SKM-1 treated with dmso at 0.1 percent for 144 hours (cell line): ENCODE results near the gene MUC5B.
A peak's percentile ranks its signal among the peaks of the same experiment; 100 is the strongest.

ENCODE experiments used
- DNase-seq: peaks from one replicate; lab custom pipeline; 2025; ENCODE audit not compliant: unreplicated experiment; lab: John Stamatoyannopoulos, UW

Gene MUC5B

DNA sequence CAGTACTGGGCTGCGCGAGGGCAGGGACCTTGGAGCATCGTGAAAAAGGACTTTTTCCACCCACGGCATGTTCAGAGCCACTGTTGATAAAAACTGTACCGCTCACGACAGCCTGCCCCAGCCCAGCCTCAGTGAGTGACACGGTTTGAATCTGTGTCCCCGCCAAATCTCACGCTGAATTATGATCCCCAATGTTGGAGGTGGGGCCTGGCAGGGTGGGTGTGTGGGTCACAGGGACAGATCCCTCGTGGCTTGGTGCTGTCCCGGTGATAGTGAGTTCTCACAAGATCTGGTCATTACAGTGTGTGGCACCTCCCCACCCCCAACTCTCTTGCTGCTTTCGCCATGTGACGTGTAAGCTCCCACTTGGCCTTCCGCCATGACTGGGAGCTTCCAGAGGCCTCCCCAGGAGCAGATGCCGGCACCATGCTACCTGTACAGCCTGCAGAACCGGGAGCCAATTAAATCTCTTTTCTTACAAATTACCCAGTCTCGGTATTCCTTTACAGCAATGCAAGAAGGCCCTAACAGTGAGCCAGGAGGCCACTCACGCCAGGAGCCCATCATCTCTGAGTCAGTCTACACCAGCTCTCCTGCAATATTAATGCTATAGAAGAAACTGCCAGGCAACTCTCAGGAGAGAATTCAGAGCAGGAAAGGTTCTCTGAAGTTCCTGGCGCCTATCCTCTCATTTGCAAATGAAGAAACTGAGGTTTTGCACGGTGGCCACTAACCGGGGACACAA is 85.3 kb downstream of the MUC5B start:
- DNase-seq: no peak

DNA sequence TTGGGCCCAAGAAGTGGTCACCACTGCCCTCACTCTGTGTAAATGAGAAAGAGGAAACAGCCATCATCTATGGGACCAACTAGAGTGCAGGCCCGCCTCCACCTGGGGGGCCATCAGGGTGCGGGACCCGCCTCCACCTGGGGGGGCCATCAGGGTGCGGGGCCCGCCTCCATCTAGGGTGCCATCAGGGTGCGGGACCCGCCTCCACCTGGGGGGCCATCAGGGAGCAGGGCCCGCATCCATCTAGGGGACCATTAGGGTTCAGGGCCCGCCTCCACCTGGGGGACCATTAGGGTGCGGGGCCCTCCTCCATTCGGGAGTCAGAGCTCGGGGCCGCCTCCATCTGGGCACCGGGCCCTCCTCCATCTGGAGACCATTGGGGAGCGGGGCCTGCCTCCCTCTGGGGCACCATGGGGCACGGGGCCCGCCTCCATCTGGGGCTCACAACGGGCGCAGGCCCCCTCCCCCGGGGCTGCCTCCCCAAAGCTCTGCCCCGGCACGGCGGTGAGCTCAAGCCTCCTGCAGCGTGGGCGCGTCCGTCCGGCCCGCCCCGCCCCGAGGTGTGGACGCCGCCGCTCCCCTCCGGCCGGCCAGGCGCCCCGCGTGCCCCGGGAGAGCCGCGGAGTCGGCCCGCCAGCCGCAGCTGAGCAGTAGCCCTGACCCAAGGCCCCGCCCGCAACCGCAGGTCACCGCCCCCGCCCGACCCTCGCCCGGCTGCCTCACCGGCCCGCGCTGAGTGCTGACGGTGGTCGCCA is 86.1 kb downstream of the MUC5B start:
- DNase-seq: no peak

DNA sequence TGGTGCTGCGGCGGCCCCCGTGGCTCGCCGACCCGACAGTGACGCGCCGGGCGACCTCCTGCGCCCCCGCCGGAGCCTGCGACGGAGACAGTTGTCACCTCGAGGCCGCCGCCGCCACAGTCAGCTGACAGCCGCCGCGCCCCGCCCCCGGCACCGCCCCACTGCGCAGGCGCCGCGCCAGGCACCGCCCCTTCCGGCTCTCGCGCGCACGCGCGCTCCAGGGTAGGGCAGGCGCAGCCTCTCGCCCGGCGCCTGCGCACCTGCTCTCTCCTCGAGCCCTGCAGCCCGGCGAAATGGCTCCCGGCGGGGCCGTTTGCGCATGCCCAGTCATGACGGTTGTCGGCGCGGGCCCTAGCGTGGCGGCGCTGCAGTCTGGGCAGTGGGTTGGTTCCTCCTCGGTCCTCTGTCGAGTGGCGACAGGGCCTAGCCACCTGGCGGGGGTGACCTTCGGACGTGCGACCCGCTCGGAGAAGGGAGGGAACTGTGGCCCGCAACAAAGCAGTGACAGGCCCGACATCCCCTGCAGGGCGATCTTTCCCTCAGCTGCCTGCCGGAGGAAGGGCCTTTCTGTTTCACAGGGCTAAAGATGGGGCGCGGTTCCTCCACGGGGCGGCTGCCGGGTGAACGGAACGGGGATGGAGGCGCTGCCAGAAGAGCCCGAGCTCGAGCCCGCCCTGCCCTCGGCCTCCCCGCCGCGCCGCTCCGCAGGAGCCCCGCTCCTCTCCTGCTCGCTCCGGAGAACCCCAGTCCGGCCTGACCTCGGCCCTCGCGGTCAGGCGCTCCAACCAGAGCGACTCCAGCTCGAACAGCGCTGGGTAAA is 86.8 kb downstream of the MUC5B start, which contains the start of gene TOLLIP:
Gene TOLLIP, minus strand, starts transcription at position 135 of the 820 bp plus-strand sequence. Its CDS starts 134 bp downstream, at position 1.
- peak; percentile 84 for DNase-seq

DNA sequence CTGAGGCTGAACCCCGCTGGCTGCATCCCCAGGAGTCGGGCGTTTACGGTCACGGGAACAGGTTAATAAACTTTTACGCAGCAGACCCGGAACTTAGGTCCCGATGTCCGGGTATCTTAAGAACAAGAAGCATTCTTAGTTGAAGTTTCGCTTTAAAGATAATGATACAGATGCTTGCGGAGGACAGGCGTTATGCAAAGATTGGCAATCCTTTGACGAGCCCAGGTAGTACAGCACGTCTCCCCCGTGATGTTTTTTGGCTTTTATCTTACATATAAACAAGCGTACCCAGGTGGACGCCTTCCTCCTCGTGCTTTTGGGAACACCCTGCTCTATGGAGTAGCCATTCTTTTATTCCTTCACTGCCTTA is 87.4 kb downstream of the MUC5B start:
- no peak for DNase-seq

DNA sequence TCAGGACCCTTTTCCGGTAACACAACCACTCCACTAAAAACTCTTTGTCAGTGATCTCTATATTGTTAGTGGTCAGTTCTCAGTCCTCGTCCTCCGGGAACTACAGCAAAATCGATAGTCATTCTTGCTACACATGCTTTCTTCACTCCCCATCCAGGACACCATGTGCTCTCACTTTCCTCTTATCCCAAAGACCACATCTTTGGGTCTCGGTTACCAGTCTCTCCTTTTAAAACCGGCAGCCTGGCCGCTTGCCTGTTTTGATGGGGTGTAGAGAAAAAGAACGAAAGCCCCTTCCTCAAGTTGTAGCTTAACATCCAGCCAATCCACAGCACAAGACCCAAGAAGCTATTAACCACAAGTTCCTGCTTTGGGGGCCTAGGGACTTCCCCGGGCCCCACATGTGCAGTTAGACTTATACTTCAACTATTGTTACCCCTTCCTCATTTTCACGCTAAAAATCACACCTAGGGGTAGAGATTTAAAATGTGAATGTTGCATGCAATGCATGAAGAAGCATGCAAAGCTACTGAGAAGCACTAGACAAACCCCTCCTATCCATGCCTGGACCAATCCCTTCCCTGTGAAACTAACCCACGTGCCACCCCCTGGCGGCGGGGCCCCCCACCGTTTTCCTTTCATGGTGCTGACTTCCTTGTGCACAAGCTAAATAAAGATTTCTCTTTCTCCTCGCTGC is 88.1 kb downstream of the MUC5B start:
- DNase-seq: peak; percentile 31
